Embryonic facial prominence (tissue), 1 donor: Measurements from ENCODE around the gene FLNC.
A peak's percentile ranks its signal among the peaks of the same experiment; 100 is the strongest.

Source experiments
- DNase-seq: peaks from one replicate; pipeline ENCODE4 v3.0.0-alpha.2; 2016; ENCODE audit errors: extremely low spot score

FLNC gene

GRCh38 chr7:128830231-128831177, at the start of gene FLNC:
Gene FLNC, plus strand, starts transcription at chr7:128830406. Its CDS starts 232 bp downstream, at chr7:128830638.
- peak; percentile 32 for DNase-seq

DNA sequence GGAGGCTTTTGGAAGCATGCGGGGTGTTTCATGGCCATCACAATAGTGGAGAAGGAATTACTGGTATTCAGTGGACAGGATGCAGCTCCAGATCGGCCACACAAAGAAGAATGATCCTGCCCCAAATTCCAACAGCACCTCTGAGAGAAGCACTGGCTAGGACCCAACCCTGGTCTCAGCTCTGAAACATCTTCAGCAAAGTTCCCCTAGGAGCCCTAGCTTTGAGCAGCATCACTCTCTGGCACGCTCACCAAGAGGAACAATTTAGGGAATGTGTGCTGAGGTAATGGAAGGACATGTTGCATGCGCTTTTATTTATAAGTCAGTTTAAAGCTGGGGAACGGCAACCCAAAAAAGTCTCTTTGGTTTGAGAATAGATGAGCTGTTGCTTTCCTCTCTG, 49.1 kb upstream of the FLNC start:
- no peak for DNase-seq

GRCh38 chr7:128781851-128782250, 48.4 kb upstream of the FLNC start:
- no peak for DNase-seq

GRCh38 chr7:128783143-128783861, 46.9 kb upstream of the FLNC start:
- DNase-seq: peak; percentile 31

- no peak for DNase-seq
These were observed 44.5 kb upstream of the FLNC start for GRCh38 chr7:128785738-128786137.

- DNase-seq: no peak
These were observed 41.5 kb upstream of the FLNC start for GRCh38 chr7:128788446-128789412.

GRCh38 chr7:128790315-128791041, 39.7 kb upstream of the FLNC start:
- DNase-seq: no peak

DNA sequence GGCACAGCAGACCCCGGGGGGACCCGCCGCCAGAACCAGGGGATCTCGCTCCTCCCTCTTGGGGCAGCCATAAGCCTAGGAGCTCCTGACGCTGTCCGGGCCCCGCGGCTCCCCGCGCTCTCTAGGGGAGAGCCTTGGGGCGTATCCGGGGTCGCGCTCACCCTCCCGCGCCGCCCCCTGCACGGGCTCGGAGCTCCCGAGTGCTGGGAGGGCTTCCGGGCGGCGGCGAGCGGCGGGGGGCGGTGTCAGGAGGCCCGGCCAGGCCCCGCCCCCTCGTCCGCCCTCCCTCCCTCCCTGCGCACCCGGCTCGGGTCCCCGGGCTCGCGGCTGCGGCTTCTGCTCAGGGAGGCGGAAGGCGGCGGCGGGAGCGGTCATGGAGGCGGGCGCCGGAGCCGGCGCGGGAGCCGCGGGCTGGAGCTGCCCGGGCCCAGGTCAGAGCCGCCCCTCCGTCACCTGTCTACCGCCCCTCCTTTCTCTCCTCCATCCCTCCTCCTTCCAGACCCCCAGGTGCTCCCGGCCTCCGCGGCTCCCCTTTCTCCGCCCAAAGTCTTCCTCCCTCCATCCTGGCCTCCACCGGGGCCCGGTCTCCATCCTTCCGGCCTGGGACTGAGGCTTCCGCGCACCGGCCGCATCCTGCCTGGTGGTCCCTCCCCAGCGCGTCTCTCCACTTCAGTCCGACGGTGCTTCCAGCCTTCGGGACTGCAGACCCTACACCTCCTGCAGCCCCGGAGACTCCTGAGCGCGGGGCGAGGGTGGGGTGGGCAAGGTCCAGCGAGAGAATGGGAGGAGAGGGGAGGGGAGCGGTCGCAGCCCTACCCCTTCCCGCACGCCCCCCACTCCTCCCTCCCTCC, 38.9 kb upstream of the FLNC start, which contains the start of gene CCDC136:
Gene CCDC136, plus strand, starts transcription at position 848 of the 851 bp plus-strand sequence. CDS start 444 bp downstream, outside the sequence.
- no peak for DNase-seq

DNA sequence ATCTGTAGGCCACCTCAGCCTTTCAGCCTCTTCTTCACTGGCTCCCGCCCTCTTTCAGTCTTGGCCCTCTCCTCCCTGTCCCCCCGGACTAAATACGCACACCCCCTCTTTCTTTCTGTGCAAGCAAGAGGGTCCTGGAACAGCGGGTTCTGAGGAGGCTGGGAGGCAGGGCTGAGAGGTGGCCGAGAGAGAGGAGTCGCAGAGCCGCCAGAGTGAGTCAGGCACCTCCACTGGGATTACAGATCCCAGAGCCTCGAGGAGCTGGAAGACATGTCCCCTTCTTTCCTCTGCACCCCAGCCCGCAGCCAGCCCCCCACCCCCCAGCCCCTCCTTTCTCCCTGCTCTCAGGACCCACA, 38.3 kb upstream of the FLNC start:
- no peak for DNase-seq

DNA sequence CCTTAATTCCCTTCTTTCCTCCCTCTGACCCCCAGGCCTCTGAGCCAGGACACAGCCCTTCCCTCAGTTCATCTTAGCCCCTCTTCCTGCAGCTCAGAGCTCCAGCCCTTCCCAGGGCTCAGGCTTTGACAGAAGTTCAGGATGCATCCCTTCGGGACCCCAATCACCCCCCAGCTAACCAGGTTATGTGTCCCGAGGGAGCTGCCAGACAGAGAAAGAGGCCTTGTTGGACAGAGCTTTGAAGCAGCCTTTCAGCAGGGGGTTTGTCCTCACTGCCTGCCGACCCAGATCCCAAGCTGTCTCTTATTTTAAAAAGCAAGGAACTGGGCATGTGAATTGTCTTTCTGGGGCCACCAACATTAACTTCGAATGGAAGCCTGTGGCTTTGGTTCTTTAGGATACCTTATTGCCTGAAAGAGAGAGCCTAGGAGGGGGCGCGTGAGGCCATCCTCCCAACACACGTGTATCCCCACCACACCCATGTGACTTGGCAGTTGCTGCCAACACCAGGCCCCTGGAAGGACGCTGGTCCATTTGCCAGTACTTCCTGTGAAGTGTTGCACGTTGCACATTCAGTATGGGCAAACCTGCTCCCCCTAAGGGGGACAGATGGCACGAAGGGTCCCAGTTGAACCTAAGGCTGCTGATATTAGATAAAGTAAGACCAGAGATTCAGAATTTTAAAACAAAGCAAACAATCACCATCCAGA, 37.6 kb upstream of the FLNC start:
- no peak for DNase-seq

- DNase-seq: no peak
These were observed 37.0 kb upstream of the FLNC start for GRCh38 chr7:128793181-128793547.

GRCh38 chr7:128794020-128794419, 36.2 kb upstream of the FLNC start:
- DNase-seq: no peak

DNA sequence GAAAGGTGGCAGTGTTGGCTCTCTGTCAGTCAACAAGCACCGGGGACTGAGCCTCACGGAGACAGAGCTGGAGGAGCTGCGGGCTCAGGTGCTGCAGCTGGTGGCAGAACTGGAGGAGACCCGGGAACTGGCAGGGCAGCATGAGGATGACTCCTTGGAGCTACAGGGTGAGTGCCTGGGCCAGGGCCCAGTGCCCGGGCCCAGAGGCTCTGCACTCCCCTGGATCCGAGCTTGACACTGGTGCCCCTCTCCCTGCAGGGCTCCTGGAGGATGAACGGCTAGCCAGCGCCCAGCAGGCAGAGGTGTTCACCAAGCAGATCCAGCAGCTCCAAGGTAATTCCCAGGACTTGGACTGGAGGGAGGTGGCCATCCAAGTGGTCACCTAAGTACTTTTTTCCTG, 35.8 kb upstream of the FLNC start:
- no peak for DNase-seq

DNA sequence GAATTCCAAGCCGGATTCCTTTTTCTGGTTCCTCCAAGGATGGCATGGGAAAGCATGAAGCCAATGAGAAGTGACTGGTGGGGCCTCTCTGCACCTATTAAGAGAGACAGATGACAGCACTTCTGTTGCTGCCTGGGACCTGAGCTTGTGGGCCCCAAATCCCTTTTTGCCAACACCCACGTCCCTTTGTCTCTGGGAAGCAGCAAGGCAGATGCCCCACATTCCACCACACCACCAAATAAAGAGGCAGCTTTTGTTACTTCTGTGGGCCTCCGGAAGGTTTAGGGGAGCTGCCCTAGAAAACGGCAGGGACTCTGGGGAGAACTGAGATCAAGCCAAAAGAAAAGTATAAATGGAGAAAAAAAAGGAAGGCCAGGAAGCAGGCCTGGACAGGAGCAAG, 35.1 kb upstream of the FLNC start:
- no peak for DNase-seq

DNA sequence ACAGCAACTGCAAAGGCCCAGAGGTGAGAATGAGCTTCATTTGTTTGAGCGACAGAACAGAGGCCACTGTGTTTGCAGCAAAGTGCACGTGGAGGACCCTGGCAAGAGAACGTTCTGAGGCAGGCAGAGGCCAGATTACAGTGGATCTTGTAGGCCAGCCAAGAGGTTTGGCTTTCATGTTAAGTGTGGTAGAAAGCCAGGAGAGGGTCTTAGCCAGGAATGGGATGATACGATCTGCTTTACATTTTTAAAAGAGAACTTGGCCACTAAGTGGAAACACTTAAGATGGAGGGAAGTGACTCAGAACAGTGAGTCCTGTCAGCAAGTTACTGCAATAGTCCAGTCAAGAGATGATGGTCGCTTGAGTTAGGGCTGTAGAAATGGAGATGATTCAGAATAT, 33.9 kb upstream of the FLNC start:
- DNase-seq: no peak

DNA sequence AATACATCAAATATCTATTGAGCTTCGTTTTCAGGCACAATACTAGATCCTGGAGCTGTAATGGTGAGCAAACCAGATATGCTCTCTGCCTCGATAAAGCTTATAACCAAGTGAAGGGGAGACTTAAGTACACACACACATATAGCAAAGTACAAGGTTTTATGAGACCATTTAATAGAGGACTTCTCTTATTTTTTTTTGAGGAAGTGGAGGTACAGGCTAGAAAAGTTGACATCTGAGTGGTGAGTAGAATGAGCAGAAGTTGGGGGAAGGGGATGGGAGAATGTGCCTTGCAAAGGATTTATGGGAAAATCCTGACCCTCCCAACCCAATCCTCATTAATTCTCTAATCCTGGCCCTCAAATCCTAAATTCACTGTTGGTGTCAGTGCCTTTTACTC, 30.8 kb upstream of the FLNC start:
- DNase-seq: no peak

DNA sequence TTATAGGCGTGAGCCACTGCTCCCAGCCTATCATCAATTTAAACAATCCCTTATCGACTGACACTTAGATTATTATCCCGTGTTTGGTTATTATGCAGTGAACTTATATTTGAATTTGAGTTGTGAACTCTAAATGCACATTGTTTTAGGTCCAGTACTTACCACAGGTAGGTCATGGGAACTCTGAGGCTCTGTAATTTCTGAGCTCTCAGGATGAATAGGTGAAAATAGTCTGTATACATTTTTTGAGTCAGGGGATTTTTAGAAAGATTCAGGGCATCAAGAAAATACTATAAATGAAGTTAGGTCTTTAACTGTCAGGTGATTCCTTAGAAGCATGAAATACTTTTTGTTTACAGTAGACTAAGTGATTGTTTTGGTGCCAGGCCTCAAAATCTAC, 29.6 kb upstream of the FLNC start:
- DNase-seq: no peak

DNA sequence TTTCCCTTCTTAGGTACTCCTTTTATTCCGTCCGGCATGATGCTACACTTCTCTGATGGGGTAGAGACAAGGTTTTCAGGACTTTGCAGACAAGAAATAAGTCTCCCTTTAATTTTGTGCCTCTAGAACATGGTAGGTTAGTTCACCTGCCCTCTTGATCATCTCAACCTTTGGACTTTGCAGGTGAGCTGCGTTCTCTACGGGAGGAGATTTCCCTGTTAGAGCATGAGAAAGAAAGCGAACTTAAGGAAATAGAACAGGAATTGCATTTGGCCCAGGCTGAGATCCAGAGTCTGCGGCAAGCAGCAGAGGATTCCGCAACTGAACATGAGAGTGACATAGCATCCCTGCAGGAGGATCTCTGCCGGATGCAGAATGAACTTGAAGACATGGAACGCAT, 29.2 kb upstream of the FLNC start:
- no peak for DNase-seq

DNA sequence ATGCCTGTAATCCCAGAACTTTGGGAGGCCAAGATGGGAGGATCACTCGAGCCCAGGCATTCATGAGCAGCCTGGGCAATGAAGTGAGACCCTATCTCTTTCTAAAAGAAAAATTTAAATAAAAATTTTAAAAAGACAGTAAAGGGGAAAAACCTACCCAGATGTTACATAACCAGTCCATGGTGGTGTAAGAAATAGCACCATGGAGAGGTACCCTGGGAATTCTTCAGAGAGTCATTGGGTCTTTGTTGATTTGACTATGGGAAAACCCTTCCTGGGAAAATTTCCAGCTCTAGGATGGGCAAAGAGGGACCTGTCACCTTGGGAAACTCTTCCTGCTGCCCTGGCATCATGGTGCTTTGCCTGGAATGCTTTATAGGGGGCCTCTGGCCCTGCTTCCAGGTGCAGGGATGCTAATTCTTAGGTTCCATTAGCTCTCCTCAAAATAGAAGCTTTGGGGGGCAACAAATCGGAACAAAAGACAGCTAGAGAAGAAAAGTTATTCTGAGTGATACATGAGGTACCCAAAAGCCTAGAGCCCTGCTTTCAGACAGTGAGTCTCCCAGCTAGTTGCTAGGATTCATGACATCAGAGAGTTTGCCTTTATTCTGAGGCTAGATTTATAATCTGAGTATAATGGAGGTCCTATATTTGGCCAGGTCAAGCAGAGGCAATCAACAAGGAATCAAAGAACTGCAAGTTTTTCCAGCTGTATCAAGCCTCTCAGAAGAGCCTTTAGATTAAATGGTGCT, 28.4 kb upstream of the FLNC start:
- DNase-seq: no peak
